HG03045 (cell line): ENCODE results near the gene PPP3R1.

Experiments used
- ATAC-seq: cut with Tn5 transposase; IDR thresholded peaks from one replicate; pipeline ENCODE4 v1.9.1; 2021; ENCODE audit warnings: mild to moderate bottlenecking, moderate library complexity; ENCODE audit not compliant: unreplicated experiment

PPP3R1 gene

GRCh38 chr2:68252400-68253218, at the start of gene PPP3R1:
PPP3R1 (minus strand) TSS chr2:68252532; CDS start chr2:68252127, 405 bp downstream.
- ATAC-seq, result peak; percentile 82

GRCh38 chr2:68295516-68295915, 43.2 kb upstream of the PPP3R1 start:
- ATAC-seq, result no peak

GRCh38 chr2:68294913-68295312, 42.6 kb upstream of the PPP3R1 start:
- ATAC-seq, result no peak

GRCh38 chr2:68294187-68294586, 41.9 kb upstream of the PPP3R1 start:
- ATAC-seq, result no peak

- no peak for ATAC-seq
These were observed 41.4 kb upstream of the PPP3R1 start for GRCh38 chr2:68293755-68294154.

GRCh38 chr2:68293024-68293423, 40.7 kb upstream of the PPP3R1 start:
- no peak for ATAC-seq

GRCh38 chr2:68292108-68292710, 39.9 kb upstream of the PPP3R1 start:
- no peak for ATAC-seq

- ATAC-seq, result no peak
These were observed 39.0 kb upstream of the PPP3R1 start for GRCh38 chr2:68291314-68291713.

GRCh38 chr2:68290901-68291300, 38.6 kb upstream of the PPP3R1 start:
- ATAC-seq, result no peak

- ATAC-seq, result no peak
These were observed 35.5 kb upstream of the PPP3R1 start for GRCh38 chr2:68287580-68288441.

- no peak for ATAC-seq
These were observed 32.6 kb upstream of the PPP3R1 start for GRCh38 chr2:68284896-68285295.

- no peak for ATAC-seq
These were observed 31.1 kb upstream of the PPP3R1 start for GRCh38 chr2:68283419-68283812.

- ATAC-seq, result no peak
These were observed 30.6 kb upstream of the PPP3R1 start for GRCh38 chr2:68282811-68283418.

- no peak for ATAC-seq
These were observed 28.5 kb upstream of the PPP3R1 start for GRCh38 chr2:68280796-68281195.

- no peak for ATAC-seq
These were observed 28.0 kb upstream of the PPP3R1 start for GRCh38 chr2:68280348-68280747.

GRCh38 chr2:68279691-68280090, 27.4 kb upstream of the PPP3R1 start:
- no peak for ATAC-seq

GRCh38 chr2:68278169-68278568, 25.8 kb upstream of the PPP3R1 start:
- ATAC-seq, result no peak

- ATAC-seq, result no peak
These were observed 21.7 kb upstream of the PPP3R1 start for GRCh38 chr2:68274022-68274421.

- ATAC-seq, result no peak
These were observed 20.1 kb upstream of the PPP3R1 start for GRCh38 chr2:68272246-68272994.

GRCh38 chr2:68266655-68267054, 14.3 kb upstream of the PPP3R1 start:
- ATAC-seq, result no peak
